Heart right ventricle (tissue), 16 donors: ENCODE measurements around the gene PIANP. TPM values are rescaled to one million over a fixed set of nuclear protein-coding genes. Genes with fewer than 3 reads are reported as not detected.
A peak's percentile ranks its signal among the peaks of the same experiment; 100 is the strongest.
"Not testable (repeated sequence)": the region's sequence is repeated elsewhere in the genome, so short reads cannot be mapped to it uniquely, and the experiment has no call there.

Source experiments
- ATAC-seq, 8 donors: fragments of 200-7000 bp; cut with Tn5 transposase; one replicate each; pipeline ENCODE4 v1.9.1; 2020; ENCODE audit warnings: mild to moderate bottlenecking in 8 of 8, moderate library complexity in 8 of 8, moderate number of reproducible peaks in 1 of 8
- DNase-seq, 2 donors: peaks; one replicate each; pipeline ENCODE4 v3.0.0-alpha.2; 2020
- H3K27ac ChIP-seq, 10 donors: fragments of 200-600 bp; sonication (generic) in 2 of 10; one replicate each; pipeline versions ENCODE4 v1.5.0 to v1.8.0; 2020 to 2022; ENCODE audit warnings: mild to moderate bottlenecking in 3 of 10
- H3K27me3 ChIP-seq, 7 donors: fragments of 200-600 bp; one replicate each; pipeline ENCODE4 v1.8.0; 2021 to 2022; ENCODE audit warnings: mild to moderate bottlenecking in 2 of 7
- H3K36me3 ChIP-seq, 9 donors: fragments of 200-600 bp; sonication (generic) in 1 of 9; one replicate each; pipeline versions ENCODE4 v1.5.0 to v1.8.0; 2020 to 2022; ENCODE audit warnings: mild to moderate bottlenecking in 2 of 9
- H3K4me1 ChIP-seq, 9 donors: fragments of 200-600 bp; sonication (generic) in 1 of 9; one replicate each; pipeline versions ENCODE4 v1.5.0 to v1.8.0; 2020 to 2022; ENCODE audit warnings: mild to moderate bottlenecking in 4 of 9
- H3K4me3 ChIP-seq, 10 donors: fragments of 200-600 bp; sonication (generic) in 2 of 10; one replicate each; pipeline versions ENCODE4 v1.5.0 to v1.8.0; 2020 to 2022; ENCODE audit warnings: mild to moderate bottlenecking in 7 of 10, moderate library complexity in 2 of 10
- H3K9me3 ChIP-seq, 11 donors: fragments of 200-600 bp in 10 of 11; sonication (generic) in 2 of 11; one replicate each; pipeline versions ENCODE4 v1.5.0 to v1.8.0; 2013 to 2022; ENCODE audit warnings: mild to moderate bottlenecking in 2 of 11, control low read depth in 1 of 11, moderate library complexity in 1 of 11
- CTCF ChIP-seq, 9 donors: fragments of 200-600 bp; sonication (generic) in 2 of 9; IDR thresholded peaks; one replicate each; pipeline versions ENCODE4 v1.5.0 to v1.8.0; 2021 to 2022; ENCODE audit warnings: antibody characterized with exemption in 9 of 9, mild to moderate bottlenecking in 5 of 9, moderate library complexity in 1 of 9
- WGBS, 2 donors: extraction: QIAGEN DNeasy Blood & Tissue Kit; methylation state at CpG; one replicate each; pipeline ENCODE4 v1.1.7; 2013; ENCODE audit warnings: inconsistent platforms in 1 of 2; 5-methylcytosine and 5-hydroxymethylcytosine counted together
- intact Hi-C, 10 donors: fragments of 100-400 bp; cut with DNase I; formaldehyde crosslinking; loops; one replicate each; pipeline versions ENCODE4 v1.11.1 to v1.14.2; 2022
- polyA plus RNA-seq, 2 donors: library from polyadenylated mRNA; stranded (reverse); fragments of 200-250 nt; gene quantifications; one replicate each; pipeline ENCODE4 v1.2.3, GENCODE V29; 2013
- total RNA-seq, 10 donors: library from RNA; stranded (reverse); fragmentation: NEBNext Ultra II Directional in 3 of 10; extraction: Animal tissue kit (Norgen Biotek cat#: 25700) in 3 of 10; gene quantifications; one replicate each; pipeline versions ENCODE4 v1.2.1 to v1.2.4, GENCODE V29; 2021 to 2023
- donor health status: Arrhythmogenic right ventricular cardiomyopathy.
- donor health status: ischemic (EF 13 %, LVEDD 7.1; RV severe dilation, severe dysfunction).
- donor health status: healthy with polysubstance abuse.
- donor health status: DM: no; HTN: yes; CAD: no.
- donor health status: DM: no; HTN: no; CAD: no.
- donor health status: ischemic (EF 25% LVEDD 6.9; RV normal size, moderate dysfunction).
- donor health status: ischemic (EF 25% LVEDD 5.7; RV mildly dilated, moderate dysfunction).
- donor health status: healthy.
- donor health status: DM: yes; HTN: yes; CAD: no.
- donor health status: Ischemic cardiomyopathy.
- donor health status: ischemic (EF 35%, LVEDD 5.7; RV mildly dilated, moderate dysfunction).
- donor health status: nonischemic (EF 11% LVEDD 7.7; RV severe dilation, severe dysfunction).
- donor health status: DM: yes; HTN: yes; CAD: no.
- donor health status: PGD.
- donor health status: ischemic (EF 29% LVEDD 5.4; RV normal size, mild dysfunction).
- donor health status: nonischemic (EF 23%, LVEDD 6.1; RV moderate dilation, normal function).

The PIANP gene
- total and polyA plus RNA-seq, 12 donors: 0.12 to 0.58 (median 0.25) TPM; not detected in 6

GRCh38 chr12:6742834-6743233 lies 42.2 kb upstream of the PIANP start:
- Histone ChIP-seq H3K27me3 (no peaks in the 10 kb centered on the region), H3K36me3 (peaks cover 0 to 20% (median 3%) of the 10 kb centered on the region in 9 donors), H3K9me3 (no peaks in the 10 kb centered on the region), H3K4me3 (no peak overlapping the region), H3K27ac (no peak overlapping the region), H3K4me1 (peaks cover 0 to 17% (median 8%) of the 10 kb centered on the region in 9 donors)
- intact Hi-C loops: no loop called here
- no peak for DNase-seq
- TF ChIP-seq CTCF (IDR thresholded peaks at IDR 0.05): no peak
- 81 to 84% methylated on average over 3 of the region's 3 CpGs for WGBS, 2 donors
- no peak for ATAC-seq

GRCh38 chr12:6742080-6742479 lies 41.5 kb upstream of the PIANP start:
- H3K27ac ChIP-seq, ATAC-seq, H3K9me3 ChIP-seq, H3K27me3 ChIP-seq, DNase-seq, intact Hi-C loops, H3K4me3 ChIP-seq: not testable (repeated sequence)
- peaks cover 0 to 13% (median 0%) of the 10 kb centered on the region in 9 donors for H3K36me3 ChIP-seq
- 78 to 79% methylated on average over 12 of the region's 12 CpGs for WGBS, 2 donors
- peaks cover 0 to 17% (median 8%) of the 10 kb centered on the region in 9 donors for H3K4me1 ChIP-seq

- DNase-seq: no peak
- no peaks in the 10 kb centered on the region for H3K27me3 ChIP-seq
- TF ChIP-seq CTCF (IDR thresholded peaks at IDR 0.05): no peak
- no peak overlapping the region for H3K4me3 ChIP-seq
- no peak for ATAC-seq
- 93 to 96% methylated on average over 5 of the region's 5 CpGs for WGBS, 2 donors
- no peak overlapping the region for H3K27ac ChIP-seq
- H3K4me1 ChIP-seq: peaks cover 0 to 12% (median 7%) of the 10 kb centered on the region in 9 donors
- intact Hi-C loops: loop anchor here in 9 of 10 donors (5.0 kb wide), 3 partner anchors 41 to 91 kb away; partner anchors contain the start of gene P3H3 (in 5 of the 9)
- H3K36me3 ChIP-seq: peaks cover 0 to 30% (median 4%) of the 10 kb centered on the region in 9 donors
- H3K9me3 ChIP-seq: no peaks in the 10 kb centered on the region
Measured at GRCh38 chr12:6736754-6737153, 36.1 kb upstream of the PIANP start.

GRCh38 chr12:6735448-6736191 lies 35.0 kb upstream of the PIANP start:
- H3K36me3 ChIP-seq: peaks cover 0 to 41% (median 12%) of the 10 kb centered on the region in 9 donors
- peaks cover 0 to 12% (median 7%) of the 10 kb centered on the region in 9 donors for H3K4me1 ChIP-seq
- 37 to 38% methylated on average over 8 of the region's 8 CpGs for WGBS, 2 donors
- peak overlapping the region in 7 of 10 donors; percentile 10 to 56 (median 49) for H3K27ac ChIP-seq
- ATAC-seq (peak; percentile 86 to 92 (median 90)), DNase-seq (peak; percentile 52 to 68)
- intact Hi-C loops: loop anchor here (1.0 to 5.0 kb wide), 6 partner anchors 42 to 92 kb away; partner anchors contain the start of gene P3H3 (in 5 of the 10)
- no peaks in the 10 kb centered on the region for H3K27me3 ChIP-seq
- H3K9me3 ChIP-seq: no peaks in the 10 kb centered on the region
- peak; percentile 44 to 82 (median 73) for TF ChIP-seq CTCF (IDR thresholded peaks at IDR 0.05)
- H3K4me3 ChIP-seq: no peak overlapping the region
